Measurements from ENCODE around the gene SNF8.

The SNF8 gene

GRCh38 chr17:48912476-48912875, 32.2 kb downstream of the SNF8 start:
- H3K27ac Mint-ChIP-seq, result peak overlapping the region; percentile 61
- H3K36me3 Mint-ChIP-seq (ENCODE audit: low read depth), result peaks cover 61% of the 10 kb centered on the region
- peak overlapping the region; percentile 16 for H3K4me3 Mint-ChIP-seq
- no peaks in the 10 kb centered on the region for H3K27me3 Mint-ChIP-seq (ENCODE audit: low read depth, poor library complexity)
- no peak for DNase-seq
- TF ChIP-seq CTCF (IDR thresholded peaks at IDR 0.05), result no peak
- no peaks in the 10 kb centered on the region for H3K9me3 Mint-ChIP-seq
- H3K4me1 Mint-ChIP-seq, result peaks cover 59% of the 10 kb centered on the region

- Mint-ChIP-seq H3K27me3 (ENCODE audit: low read depth, poor library complexity) (no peaks in the 10 kb centered on the region), H3K9me3 (no peaks in the 10 kb centered on the region), H3K36me3 (ENCODE audit: low read depth) (peaks cover 40% of the 10 kb centered on the region), H3K27ac (no peak overlapping the region), H3K4me3 (peak overlapping the region; percentile 96), H3K4me1 (peaks cover 64% of the 10 kb centered on the region)
- DNase-seq, result no peak
- TF ChIP-seq CTCF (IDR thresholded peaks at IDR 0.05), result no peak
These were observed 34.3 kb downstream of the SNF8 start for GRCh38 chr17:48910370-48910769.

GRCh38 chr17:48909783-48910182, 34.9 kb downstream of the SNF8 start:
- no peak for DNase-seq
- Mint-ChIP-seq H3K27me3 (ENCODE audit: low read depth, poor library complexity) (no peaks in the 10 kb centered on the region), H3K27ac (peak overlapping the region; percentile 83), H3K4me3 (peak overlapping the region; percentile 96), H3K9me3 (no peaks in the 10 kb centered on the region), H3K4me1 (peaks cover 64% of the 10 kb centered on the region), H3K36me3 (ENCODE audit: low read depth) (peaks cover 38% of the 10 kb centered on the region)
- TF ChIP-seq CTCF (IDR thresholded peaks at IDR 0.05), result no peak

GRCh38 chr17:48908853-48909394, 35.7 kb downstream of the SNF8 start:
- DNase-seq, result peak; percentile 97
- H3K4me3 Mint-ChIP-seq, result peak overlapping the region; percentile 96
- H3K27me3 Mint-ChIP-seq (ENCODE audit: low read depth, poor library complexity), result no peaks in the 10 kb centered on the region
- no peaks in the 10 kb centered on the region for H3K9me3 Mint-ChIP-seq
- peaks cover 30% of the 10 kb centered on the region for H3K36me3 Mint-ChIP-seq (ENCODE audit: low read depth)
- no peak for TF ChIP-seq CTCF (IDR thresholded peaks at IDR 0.05)
- peaks cover 58% of the 10 kb centered on the region for H3K4me1 Mint-ChIP-seq
- H3K27ac Mint-ChIP-seq, result peak overlapping the region; percentile 74

GRCh38 chr17:48908047-48908843, 36.4 kb downstream of the SNF8 start, which contains the start of gene UBE2Z:
Gene UBE2Z (plus strand): TSS chr17:48908407. CDS start chr17:48908504, 97 bp downstream.
- Mint-ChIP-seq H3K36me3 (ENCODE audit: low read depth) (peaks cover 23% of the 10 kb centered on the region), H3K27me3 (ENCODE audit: low read depth, poor library complexity) (no peaks in the 10 kb centered on the region), H3K4me1 (peaks cover 53% of the 10 kb centered on the region), H3K9me3 (no peaks in the 10 kb centered on the region), H3K4me3 (peak within 1 kb of the TSS; percentile 96), H3K27ac (peak within 1 kb of the TSS; percentile 99)
- no peak for TF ChIP-seq CTCF (IDR thresholded peaks at IDR 0.05)
- DNase-seq, result peak; percentile 91

- no peak for TF ChIP-seq CTCF (IDR thresholded peaks at IDR 0.05)
- Mint-ChIP-seq H3K27me3 (ENCODE audit: low read depth, poor library complexity) (no peaks in the 10 kb centered on the region), H3K4me1 (peaks cover 52% of the 10 kb centered on the region), H3K4me3 (peak overlapping the region; percentile 91), H3K27ac (peak overlapping the region; percentile 99), H3K36me3 (ENCODE audit: low read depth) (peaks cover 18% of the 10 kb centered on the region), H3K9me3 (no peaks in the 10 kb centered on the region)
- no peak for DNase-seq
These were observed 37.0 kb downstream of the SNF8 start for GRCh38 chr17:48907713-48908046.
